Stimulated activated CD4-positive, alpha-beta T cell treated with anti-CD3 and anti-CD28 coated beads, Interleukin-1b, Interleukin-23, amount 100 ng/mL, for 48 hours (primary cell): Measurements from ENCODE around the gene VEGFA.
"Not testable (repeated sequence)": the region's sequence is repeated elsewhere in the genome, so short reads cannot be mapped to it uniquely, and the experiment has no call there.

Source experiments
- DNase-seq: peaks from one replicate; pipeline ENCODE4 v3.0.0-alpha.2; 2020

Gene VEGFA

GRCh38 chr6:43806043-43806757, 36.2 kb downstream of the VEGFA start:
- no peak for DNase-seq

- DNase-seq: no peak
Measured at GRCh38 chr6:43806758-43807227, 36.8 kb downstream of the VEGFA start.

GRCh38 chr6:43807228-43808061, 37.4 kb downstream of the VEGFA start:
- no peak for DNase-seq

GRCh38 chr6:43808412-43808811, 38.4 kb downstream of the VEGFA start:
- no peak for DNase-seq

- DNase-seq: no peak
Measured at GRCh38 chr6:43809417-43810305, 39.6 kb downstream of the VEGFA start.

GRCh38 chr6:43810965-43811732, 41.1 kb downstream of the VEGFA start:
- no peak for DNase-seq

- no peak for DNase-seq
Measured at GRCh38 chr6:43811733-43812099, 41.7 kb downstream of the VEGFA start.

- DNase-seq: no peak
Measured at GRCh38 chr6:43812850-43813578, 43.0 kb downstream of the VEGFA start.

- no peak for DNase-seq
Measured at GRCh38 chr6:43814111-43814510, 44.1 kb downstream of the VEGFA start.

- no peak for DNase-seq
Measured at GRCh38 chr6:43814865-43815264, 44.9 kb downstream of the VEGFA start.

GRCh38 chr6:43817192-43817591, 47.2 kb downstream of the VEGFA start:
- peak; percentile 29 for DNase-seq

- DNase-seq: not testable (repeated sequence)
Measured at GRCh38 chr6:43818973-43819372, 49.0 kb downstream of the VEGFA start.

- DNase-seq: no peak
Measured at GRCh38 chr6:43819958-43820357, 49.9 kb downstream of the VEGFA start.

GRCh38 chr6:43820486-43820885, 50.5 kb downstream of the VEGFA start:
- no peak for DNase-seq

- no peak for DNase-seq
Measured at GRCh38 chr6:43821101-43821886, 51.3 kb downstream of the VEGFA start.

GRCh38 chr6:43823390-43823789, 53.4 kb downstream of the VEGFA start:
- no peak for DNase-seq

- no peak for DNase-seq
Measured at GRCh38 chr6:43823879-43824702, 54.1 kb downstream of the VEGFA start.

- no peak for DNase-seq
Measured at GRCh38 chr6:43824703-43825064, 54.7 kb downstream of the VEGFA start.

GRCh38 chr6:43825187-43826115, 55.4 kb downstream of the VEGFA start:
- DNase-seq: no peak
